NCI-H2196 (cell line): ENCODE data around the gene ARFGAP1.
"Not testable (repeated sequence)": the region's sequence is repeated elsewhere in the genome, so short reads cannot be mapped to it uniquely, and the experiment has no call there.

Source experiments
- DNase-seq: peaks from one replicate; lab custom pipeline; 2025; ENCODE audit not compliant: unreplicated experiment; lab: John Stamatoyannopoulos, UW

The ARFGAP1 gene

DNA sequence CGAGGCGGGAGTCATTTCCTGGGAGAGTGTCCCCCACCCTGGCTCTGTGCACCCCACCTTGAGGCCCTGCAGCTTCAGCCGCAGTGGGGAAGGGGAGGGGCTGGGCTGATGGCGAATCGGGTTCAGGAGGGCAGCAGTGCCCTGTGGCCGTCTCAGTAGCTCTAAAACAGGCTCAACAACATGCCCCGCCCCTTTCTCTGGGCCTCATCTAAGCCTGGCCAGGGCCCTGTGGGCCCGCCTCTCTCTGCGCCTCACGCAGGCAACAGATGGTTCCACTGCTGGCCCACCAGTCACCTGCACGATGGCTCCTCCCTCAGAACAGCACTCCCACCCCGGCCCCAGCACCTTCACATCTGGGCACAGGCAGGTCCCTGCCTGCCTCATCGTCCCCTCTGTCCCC lies 58.3 kb downstream of the ARFGAP1 start:
- no peak for DNase-seq

DNA sequence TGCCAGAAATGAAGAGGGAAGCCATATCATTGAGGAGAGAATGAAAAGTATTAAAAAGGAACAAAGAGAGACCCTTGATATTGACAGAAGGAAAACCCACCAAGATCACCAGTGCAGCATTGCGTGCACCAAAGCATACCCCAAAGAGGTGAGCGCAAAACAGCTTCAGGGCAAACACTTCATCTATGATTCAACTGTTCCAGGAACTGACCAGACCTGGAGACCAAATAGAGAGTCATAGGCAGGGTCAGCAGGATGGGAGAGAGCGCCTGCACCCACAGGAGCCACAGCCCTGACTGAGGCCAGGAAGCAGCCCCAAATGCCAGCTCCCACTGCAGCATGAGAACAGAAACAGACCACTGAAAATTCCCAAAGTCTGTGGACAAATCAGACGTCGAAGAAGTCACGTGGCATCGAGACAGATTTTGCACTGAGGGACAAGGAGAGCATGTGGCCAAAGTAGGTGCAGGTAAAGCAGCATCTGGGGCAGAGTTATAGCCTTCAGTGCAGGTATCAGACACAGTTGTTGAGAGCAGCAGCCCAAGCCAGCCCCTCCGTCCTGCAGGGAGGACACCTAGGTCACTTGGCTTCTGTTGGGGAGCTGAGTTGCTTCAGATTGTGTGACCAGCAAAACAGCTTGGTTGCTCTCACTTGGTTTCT lies 59.3 kb downstream of the ARFGAP1 start:
- no peak for DNase-seq

DNA sequence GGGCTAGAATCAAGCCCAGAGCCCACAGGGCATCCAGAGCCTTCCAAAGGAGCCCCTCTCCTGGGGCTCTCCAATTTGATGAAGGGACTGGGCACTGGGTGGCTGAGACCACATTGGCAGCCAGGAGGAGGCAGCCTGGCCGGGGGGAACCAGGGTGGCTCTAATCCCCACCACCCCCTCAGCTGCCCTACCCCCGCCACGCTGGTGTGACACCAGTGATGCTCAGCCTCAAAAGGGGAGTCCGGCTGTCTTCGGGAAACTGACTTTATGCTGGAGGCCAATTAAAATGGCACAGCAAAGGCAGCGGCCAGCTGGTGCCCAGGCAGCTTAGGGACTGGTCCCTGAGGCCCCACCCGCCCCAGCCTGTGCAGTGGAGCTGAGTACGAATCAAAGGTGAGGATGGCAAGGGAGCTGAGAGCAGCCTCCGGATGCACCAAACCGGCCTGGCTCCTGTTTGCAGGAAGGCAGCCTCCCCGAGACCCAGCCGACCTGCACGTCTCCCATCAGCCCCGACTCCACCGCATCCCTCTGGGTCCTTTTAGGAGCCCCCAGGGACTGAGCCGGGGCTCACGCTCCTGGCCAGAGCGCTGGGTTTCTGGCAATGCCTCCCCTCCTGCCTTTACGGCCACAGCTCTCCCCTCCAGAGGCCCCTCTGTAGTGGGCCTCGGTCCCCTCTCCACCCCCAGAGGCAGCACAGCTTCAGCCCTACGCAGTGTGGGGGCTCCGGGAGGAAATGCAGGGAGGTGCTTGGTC lies 60.1 kb downstream of the ARFGAP1 start:
- DNase-seq = no peak

DNA sequence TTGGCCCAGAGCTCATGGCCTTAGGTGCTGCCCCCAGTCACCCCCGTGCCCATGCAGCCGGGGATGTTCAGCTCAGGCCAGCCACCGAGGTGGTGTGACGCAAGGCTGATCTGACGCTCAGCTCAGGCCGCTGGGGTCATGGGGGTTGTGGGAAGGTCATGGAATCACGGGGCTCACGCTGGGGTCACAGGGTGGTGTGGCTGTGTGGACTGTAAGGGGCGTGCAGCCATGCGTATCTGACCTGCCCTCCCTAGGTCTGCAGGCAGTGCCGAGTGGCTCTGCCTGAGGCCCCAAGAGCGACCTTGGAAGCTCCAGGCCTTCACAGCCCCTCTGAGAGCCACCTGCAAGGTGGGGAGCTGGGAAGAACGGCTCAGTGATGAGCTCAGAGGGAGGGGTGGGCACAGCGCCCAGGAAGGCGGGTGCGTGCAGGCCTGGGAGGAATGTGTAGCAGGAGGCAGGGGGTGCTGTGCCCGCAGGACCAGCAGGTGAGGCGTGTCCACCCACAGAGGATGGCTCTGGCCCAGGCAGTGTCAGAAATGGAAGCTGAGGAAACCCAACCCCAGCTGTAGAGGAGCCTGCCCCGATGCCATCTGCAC lies 60.7 kb downstream of the ARFGAP1 start:
- peak; percentile 15 for DNase-seq

DNA sequence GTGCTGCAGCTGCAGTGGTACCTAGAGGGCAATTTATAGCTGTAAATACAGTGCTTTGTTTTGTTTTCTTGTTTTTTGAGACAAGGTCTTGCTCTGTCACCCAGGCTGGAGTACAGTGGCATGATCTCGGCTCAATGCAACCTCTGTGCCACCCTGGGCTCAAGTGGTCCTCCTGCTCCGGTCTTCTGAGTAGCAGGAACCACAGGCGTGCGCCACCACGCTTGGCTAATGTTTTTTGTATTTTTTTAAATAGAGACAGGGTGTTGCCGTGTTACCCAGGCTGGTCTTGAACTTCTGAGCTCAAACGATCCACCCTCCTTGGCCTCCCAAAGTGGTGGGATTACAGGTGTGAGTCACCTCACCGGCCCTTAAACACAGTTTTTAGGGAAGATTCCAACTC lies 61.7 kb downstream of the ARFGAP1 start:
- DNase-seq = no peak

DNA sequence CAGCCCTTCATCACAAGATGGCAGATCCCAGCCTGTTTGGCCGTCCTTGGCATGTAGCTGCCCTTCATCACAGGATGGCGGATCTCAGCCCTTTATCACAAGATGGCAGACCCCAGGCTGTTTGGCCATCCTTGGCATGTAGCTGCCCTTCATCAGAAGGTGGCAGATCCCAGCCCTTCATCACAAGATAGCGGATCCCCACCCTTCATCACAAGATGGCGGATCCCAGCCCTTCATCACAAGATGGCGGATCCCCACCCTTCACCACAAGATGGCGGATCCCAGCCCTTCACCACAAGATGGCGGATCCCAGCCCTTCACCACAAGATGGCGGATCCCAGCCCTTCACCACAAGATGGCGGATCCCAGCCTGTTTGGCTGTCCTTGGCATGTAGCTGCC lies 62.4 kb downstream of the ARFGAP1 start:
- not testable (repeated sequence) for DNase-seq

DNA sequence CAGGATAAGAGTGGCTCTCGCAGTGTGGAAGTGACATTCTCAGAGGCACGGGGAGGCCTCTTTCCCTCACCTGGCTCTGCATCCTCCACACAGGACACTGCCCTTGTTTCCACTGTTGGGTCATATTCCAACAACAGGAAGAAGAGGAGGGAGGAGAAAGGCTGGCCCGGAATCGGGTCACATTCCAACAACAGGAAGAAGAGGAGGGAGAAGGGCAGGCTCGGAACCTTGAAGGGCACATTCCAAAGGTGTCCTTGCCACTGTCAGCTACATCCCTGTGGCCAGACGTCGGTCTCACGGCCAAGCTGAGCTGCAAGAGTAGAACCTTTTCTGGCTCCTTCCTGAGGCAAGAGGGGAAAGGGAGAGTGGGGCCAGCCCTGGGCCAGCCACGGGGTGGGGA lies 63.1 kb downstream of the ARFGAP1 start:
- DNase-seq = no peak

DNA sequence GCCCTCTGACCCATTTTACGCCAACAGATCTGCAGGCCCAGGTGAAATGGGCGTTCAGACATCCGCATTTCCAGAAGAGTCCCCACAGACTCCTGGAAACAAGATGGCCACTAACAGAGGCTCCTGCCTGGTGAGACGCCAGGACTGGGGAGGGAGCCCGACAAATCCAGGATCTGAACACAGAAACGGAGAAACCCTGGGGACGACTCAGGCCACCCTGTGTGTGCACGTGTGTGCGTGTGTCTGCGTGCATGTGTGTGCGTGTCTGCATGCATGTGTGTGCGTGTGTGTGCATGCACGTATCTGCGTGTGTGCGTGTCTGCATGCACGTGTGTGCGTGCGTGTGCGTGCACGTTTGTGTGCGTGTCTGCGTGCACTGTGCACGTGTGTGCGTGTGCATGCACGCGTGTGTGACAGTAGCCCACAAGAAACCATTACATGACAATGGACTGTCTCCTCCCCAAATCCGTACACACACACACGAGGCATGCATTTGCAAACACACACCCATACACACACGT lies 63.7 kb downstream of the ARFGAP1 start:
- DNase-seq = no peak

DNA sequence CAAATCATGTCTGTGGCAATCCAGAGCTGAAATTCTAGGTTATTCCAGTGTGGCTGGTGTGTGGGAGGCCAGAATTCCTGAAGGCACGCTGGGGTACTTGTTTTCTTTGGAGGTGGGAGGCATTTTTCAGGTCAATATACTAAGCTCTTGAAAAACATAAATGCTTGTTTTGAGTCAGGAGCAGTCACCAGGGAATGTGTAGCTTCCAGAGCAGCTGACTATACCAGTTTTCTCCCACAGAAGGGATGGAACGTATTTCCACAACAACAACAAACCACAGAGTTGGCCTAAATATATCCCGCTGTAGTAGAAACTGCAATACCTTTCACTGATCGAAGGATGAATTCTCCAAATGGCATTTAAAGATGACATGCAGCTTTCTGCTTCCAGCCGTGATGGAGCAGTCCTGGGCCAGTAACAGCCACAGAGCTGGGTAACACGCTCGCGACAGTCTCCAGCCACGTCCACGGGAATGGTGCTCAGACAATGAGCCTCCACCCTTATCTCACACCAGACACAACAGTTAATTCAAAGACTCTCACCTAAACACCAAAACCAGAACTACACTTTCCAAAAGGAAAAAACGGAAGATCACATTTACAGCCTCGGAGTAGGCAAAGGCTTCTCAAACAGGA lies 65.3 kb downstream of the ARFGAP1 start:
- no peak for DNase-seq
